Activated CD4-positive, alpha-beta memory T cell treated with anti-CD3 and anti-CD28 coated beads for 36 hours (primary cell): ENCODE data around the gene ST3GAL3. TPM values are rescaled to one million over a fixed set of nuclear protein-coding genes. Genes with fewer than 3 reads are reported as not detected.

ENCODE experiments used
- CTCF ChIA-PET: fragments of 350-600 bp; sonication (Branson Sonifier 250); formaldehyde crosslinking; loops from one replicate; lab custom pipeline; 2021; ENCODE audit warnings: antibody characterized with exemption, inconsistent platforms; lab: Charles Lee
- POLR2A ChIA-PET: fragments of 350-600 bp; sonication (Branson Sonifier 250); formaldehyde crosslinking; loops from one replicate; lab custom pipeline; 2021; ENCODE audit warnings: antibody characterized with exemption; lab: Charles Lee
- DNase-seq: peaks from one replicate; pipeline ENCODE4 v3.0.0-alpha.2; 2020
- H3K27ac Mint-ChIP-seq: one replicate; pipeline ENCODE4 v1.8.0; 2021; ENCODE audit warnings: mixed read lengths
- H3K27me3 Mint-ChIP-seq: one replicate; pipeline ENCODE4 v1.8.0; 2021; ENCODE audit warnings: mixed read lengths
- H3K36me3 Mint-ChIP-seq: one replicate; pipeline ENCODE4 v1.8.0; 2021; ENCODE audit warnings: mixed read lengths
- H3K4me1 Mint-ChIP-seq: one replicate; pipeline ENCODE4 v1.8.0; 2021; ENCODE audit warnings: low read depth, mixed read lengths
- H3K4me3 Mint-ChIP-seq: one replicate; pipeline ENCODE4 v1.8.0; 2021; ENCODE audit warnings: mild to moderate bottlenecking, mixed read lengths
- H3K9me3 Mint-ChIP-seq: one replicate; pipeline ENCODE4 v1.8.0; 2021; ENCODE audit warnings: mixed read lengths
- intact Hi-C: fragments of 100-400 bp; cut with micrococcal nuclease; formaldehyde crosslinking; loops from one replicate; pipeline ENCODE4 v1.15.1; 2023
- total RNA-seq, 2 experiments: library from RNA; stranded (reverse); gene quantifications; one replicate each; pipeline ENCODE4 v1.2.3, GENCODE V29; 2021

Gene ST3GAL3
- total RNA-seq, 2 experiments from 2014 or later = 14.7 to 16.0 TPM

DNA sequence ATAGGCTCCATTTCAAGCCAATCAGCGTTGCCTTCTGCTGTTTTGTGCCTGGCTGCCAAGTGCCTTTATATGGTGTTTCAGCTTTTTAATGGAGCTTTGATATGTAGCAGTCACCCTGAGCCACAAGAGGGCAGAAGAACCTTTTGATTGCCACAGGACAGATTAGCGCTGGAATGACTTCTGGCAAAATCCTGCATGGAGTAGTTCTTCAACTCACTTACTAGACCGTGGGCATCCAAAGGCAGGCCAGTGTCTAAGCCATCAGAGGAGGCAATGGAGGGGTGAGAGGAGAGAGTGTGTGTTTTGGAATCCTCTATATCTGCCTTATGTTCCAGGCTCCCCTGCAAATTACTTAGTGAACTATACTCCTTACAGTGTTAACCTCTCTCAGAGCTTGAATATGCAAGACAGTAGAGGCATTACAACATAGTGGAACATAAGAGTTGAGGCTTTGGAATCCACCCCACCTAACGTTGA, 56.2 kb downstream of the ST3GAL3 start:
- H3K27ac Mint-ChIP-seq = no peak overlapping the region
- POLR2A ChIA-PET = interaction anchor here (0.7 to 1.7 kb wide), 2 partner anchors 50 to 170 kb away, joined by 3 to 5 read pairs; partner anchors contain the start of gene ARTN
- no peak overlapping the region for H3K4me3 Mint-ChIP-seq
- intact Hi-C loops = loop anchor here (1.0 to 2.0 kb wide), 3 partner anchors 171 to 283 kb away; partner anchors contain the start of gene IPO13
- no peaks in the 10 kb centered on the region for H3K27me3 Mint-ChIP-seq
- H3K9me3 Mint-ChIP-seq = no peaks in the 10 kb centered on the region
- no peaks in the 10 kb centered on the region for H3K4me1 Mint-ChIP-seq
- CTCF ChIA-PET = interaction anchor here (0.7 to 9.3 kb wide), 41 partner anchors 9 to 537 kb away, joined by 3 to 312 read pairs (median 4); partner anchors contain the start of genes ARTN, ATP6V0B, IPO13 and KDM4A
- DNase-seq = peak; percentile 53
- no peaks in the 10 kb centered on the region for H3K36me3 Mint-ChIP-seq

DNA sequence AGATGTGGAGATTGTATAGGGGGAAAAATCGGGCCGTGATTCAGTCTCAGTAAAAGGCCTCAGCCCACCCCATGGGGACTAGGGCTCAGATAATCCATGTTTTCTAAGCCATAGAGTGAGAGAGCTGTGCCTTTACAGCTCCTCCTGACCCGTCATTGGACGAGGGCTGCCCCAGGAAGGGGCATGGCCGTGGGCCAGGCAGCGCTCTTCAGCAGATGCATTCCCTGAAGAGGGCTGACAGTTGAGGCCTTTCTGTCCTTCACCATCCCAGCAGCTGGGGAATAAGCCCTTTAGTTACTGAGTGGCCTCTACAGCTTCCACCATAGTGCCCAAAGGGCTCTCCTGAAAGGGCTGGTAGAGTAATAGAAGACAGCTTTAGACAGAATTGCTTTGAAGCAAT, 57.2 kb downstream of the ST3GAL3 start:
- H3K36me3 Mint-ChIP-seq = no peaks in the 10 kb centered on the region
- H3K27me3 Mint-ChIP-seq = no peaks in the 10 kb centered on the region
- no peak overlapping the region for H3K27ac Mint-ChIP-seq
- no peaks in the 10 kb centered on the region for H3K9me3 Mint-ChIP-seq
- intact Hi-C loops = no loop called here
- no peak overlapping the region for H3K4me3 Mint-ChIP-seq
- ChIA-PET POLR2A (interaction anchor here (1.3 kb wide), 1 partner anchor 171 kb away, joined by 3 read pairs; no protein-coding TSS in a partner anchor), CTCF (interaction anchor here (0.8 to 9.3 kb wide), 15 partner anchors 104 to 283 kb away, joined by 3 to 312 read pairs (median 12); partner anchors contain the start of genes ARTN, ATP6V0B and IPO13)
- DNase-seq = no peak
- peaks cover 5% of the 10 kb centered on the region for H3K4me1 Mint-ChIP-seq

DNA sequence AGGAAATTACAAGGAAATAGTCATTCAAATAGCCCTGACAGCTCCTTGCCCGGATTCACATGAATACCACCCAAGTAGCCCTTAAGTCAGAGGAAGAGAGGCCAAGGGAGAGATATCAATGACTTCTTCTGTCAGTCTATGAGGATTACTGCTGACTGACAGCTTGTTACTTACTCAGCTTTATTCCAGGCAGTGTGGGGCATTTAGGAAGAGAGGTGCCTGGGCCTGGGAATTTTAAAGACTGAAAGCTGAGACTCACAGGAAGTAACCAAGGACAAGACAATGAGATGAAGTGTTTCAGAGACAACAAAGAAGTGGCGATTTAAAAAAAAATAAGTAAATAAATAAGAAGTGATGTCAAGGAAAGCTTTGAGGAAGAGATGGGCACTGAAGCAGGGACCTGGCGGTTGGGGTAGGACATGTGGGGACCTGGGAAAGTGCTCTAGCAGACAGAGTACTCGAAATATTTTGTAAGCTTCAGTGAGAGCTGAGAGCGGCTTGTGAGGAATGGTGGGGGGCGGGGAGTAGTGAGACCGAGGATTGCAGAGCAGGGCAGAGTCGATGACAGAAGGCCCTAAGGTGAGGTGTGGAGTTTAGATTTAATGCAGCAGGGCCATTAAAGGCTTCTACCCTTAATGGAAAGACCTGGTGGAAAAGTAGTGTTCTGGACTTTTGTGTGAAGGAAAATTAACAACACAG, 58.9 kb downstream of the ST3GAL3 start:
- no peak for DNase-seq
- POLR2A ChIA-PET = no interaction called here
- H3K9me3 Mint-ChIP-seq = no peaks in the 10 kb centered on the region
- intact Hi-C loops = no loop called here
- no peaks in the 10 kb centered on the region for H3K27me3 Mint-ChIP-seq
- no peak overlapping the region for H3K27ac Mint-ChIP-seq
- CTCF ChIA-PET = interaction anchor here (0.7 to 9.3 kb wide), 2 partner anchors 170 to 207 kb away, joined by 3 to 312 read pairs; partner anchors contain the start of gene ARTN
- H3K4me1 Mint-ChIP-seq = peaks cover 5% of the 10 kb centered on the region
- no peaks in the 10 kb centered on the region for H3K36me3 Mint-ChIP-seq
- H3K4me3 Mint-ChIP-seq = no peak overlapping the region

DNA sequence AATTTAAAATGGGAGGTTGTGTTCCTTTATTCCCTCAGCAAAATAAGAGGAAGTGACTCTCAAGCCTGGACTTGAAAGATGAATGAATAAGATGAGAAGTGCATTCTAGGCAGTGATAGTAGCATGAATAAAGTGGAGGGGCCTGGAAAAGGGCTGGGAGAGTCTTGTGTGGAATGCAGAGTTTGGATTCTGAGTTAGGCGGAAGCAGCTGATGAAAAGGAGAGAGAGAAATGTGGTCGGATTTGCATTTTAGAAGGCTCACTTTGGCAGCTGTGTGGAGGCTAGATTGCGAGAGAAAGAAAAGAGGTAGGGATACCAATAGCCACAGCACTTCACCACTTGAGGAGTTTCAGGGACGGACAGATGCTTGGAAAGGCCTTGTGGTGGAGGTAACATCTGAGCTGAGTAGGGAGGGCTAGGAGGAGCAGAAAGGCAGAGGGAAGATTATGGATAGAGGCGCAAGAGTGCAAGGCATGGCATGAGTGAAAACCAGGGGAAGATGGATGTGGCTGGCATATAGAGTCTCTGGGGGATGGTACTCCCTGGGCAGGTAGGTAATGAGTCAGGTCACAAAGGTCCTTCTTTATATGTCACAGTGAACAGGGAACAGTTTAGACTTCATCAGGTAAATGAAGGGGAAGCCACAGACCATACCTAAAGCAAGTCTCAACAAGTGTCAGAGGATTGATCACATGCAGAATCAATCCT, 59.6 kb downstream of the ST3GAL3 start:
- H3K27me3 Mint-ChIP-seq = no peaks in the 10 kb centered on the region
- CTCF ChIA-PET = interaction anchor here (9.3 kb wide), 1 partner anchor 169 kb away, joined by 312 read pairs; the partner anchor contains the start of gene ARTN
- intact Hi-C loops = no loop called here
- H3K4me1 Mint-ChIP-seq = peaks cover 5% of the 10 kb centered on the region
- no peak overlapping the region for H3K27ac Mint-ChIP-seq
- H3K9me3 Mint-ChIP-seq = no peaks in the 10 kb centered on the region
- H3K4me3 Mint-ChIP-seq = no peak overlapping the region
- no peak for DNase-seq
- POLR2A ChIA-PET = no interaction called here
- H3K36me3 Mint-ChIP-seq = peaks cover 1% of the 10 kb centered on the region

DNA sequence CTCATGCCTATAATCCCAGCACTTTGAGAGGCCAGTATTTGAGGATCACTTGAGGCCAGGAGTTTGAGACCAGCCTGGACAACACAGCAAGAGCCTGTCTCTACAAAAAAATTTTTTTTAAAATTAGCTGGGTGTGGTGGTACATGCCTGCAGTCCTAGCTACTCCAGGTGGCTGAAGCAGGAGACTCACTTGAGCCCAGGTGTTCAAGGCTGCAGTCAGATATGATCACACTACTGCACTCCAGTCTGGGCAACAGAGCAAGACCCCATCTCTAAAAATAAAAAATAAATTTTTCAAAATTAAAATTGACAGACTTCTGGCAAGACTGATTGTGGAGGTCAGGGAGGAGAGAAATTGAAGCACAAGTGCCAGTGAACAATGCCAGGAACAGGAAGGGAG, 60.8 kb downstream of the ST3GAL3 start:
- intact Hi-C loops = no loop called here
- ChIA-PET POLR2A (no interaction called here), CTCF (interaction anchor here (9.3 kb wide), 1 partner anchor 168 kb away, joined by 312 read pairs; the partner anchor contains the start of gene ARTN)
- H3K9me3 Mint-ChIP-seq = no peaks in the 10 kb centered on the region
- H3K27ac Mint-ChIP-seq = no peak overlapping the region
- H3K27me3 Mint-ChIP-seq = no peaks in the 10 kb centered on the region
- H3K4me3 Mint-ChIP-seq = no peak overlapping the region
- peaks cover 5% of the 10 kb centered on the region for H3K4me1 Mint-ChIP-seq
- no peak for DNase-seq
- H3K36me3 Mint-ChIP-seq = peaks cover 4% of the 10 kb centered on the region

DNA sequence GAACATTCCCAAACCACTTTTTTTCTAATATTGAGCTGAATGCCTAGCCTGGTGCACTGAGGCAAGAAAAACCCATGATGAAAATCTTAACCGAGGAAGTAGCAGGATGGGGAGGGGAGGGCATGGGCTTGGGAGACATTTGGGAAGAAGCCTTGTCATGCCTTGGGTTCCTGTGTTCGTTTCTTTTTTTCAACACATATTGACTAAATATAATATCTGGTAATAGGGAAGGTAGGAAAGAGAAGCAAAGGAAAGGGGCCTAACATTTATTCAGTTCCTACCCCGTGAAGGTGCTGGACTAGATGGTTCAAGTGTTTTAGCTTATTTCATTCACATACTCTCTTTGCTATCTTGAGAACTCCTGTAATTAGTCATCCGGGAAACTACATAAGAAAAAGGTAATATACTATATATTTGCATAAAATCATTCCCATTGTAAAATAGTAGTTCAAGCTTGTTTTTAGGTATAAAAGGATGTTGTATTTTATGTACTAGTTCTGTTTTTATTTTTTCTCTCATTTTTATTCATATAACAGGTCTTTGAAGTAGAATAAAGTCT, 62.1 kb downstream of the ST3GAL3 start:
- peaks cover 5% of the 10 kb centered on the region for H3K4me1 Mint-ChIP-seq
- H3K36me3 Mint-ChIP-seq = peaks cover 7% of the 10 kb centered on the region
- DNase-seq = no peak
- no peaks in the 10 kb centered on the region for H3K27me3 Mint-ChIP-seq
- no peak overlapping the region for H3K27ac Mint-ChIP-seq
- intact Hi-C loops = no loop called here
- H3K4me3 Mint-ChIP-seq = no peak overlapping the region
- H3K9me3 Mint-ChIP-seq = no peaks in the 10 kb centered on the region
- ChIA-PET POLR2A (no interaction called here), CTCF (interaction anchor here (0.8 to 9.3 kb wide), 2 partner anchors 160 to 166 kb away, joined by 3 to 312 read pairs; partner anchors contain the start of gene ARTN)

DNA sequence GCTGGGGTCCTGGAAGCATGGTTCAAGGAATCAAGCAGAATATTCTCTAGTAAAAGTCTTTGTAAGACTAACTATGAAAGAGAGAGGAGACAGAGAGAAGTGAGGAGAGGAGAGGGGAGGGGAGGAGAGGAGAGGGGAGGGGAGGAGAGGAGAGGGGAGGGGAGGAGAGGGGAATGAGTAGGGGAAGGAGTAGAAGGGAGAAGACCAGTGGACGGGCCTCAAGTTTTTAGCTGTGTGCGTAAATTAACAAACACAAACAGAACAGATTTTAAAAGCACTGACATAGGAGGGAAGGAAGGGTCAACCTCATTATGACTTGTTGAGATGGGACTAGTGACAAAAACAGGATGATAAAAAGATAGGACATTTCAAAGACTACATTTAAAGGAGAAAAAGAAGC, 62.8 kb downstream of the ST3GAL3 start:
- intact Hi-C loops = no loop called here
- Mint-ChIP-seq H3K4me3 (no peak overlapping the region), H3K4me1 (peaks cover 5% of the 10 kb centered on the region), H3K9me3 (no peaks in the 10 kb centered on the region), H3K27me3 (no peaks in the 10 kb centered on the region), H3K36me3 (peaks cover 7% of the 10 kb centered on the region), H3K27ac (no peak overlapping the region)
- POLR2A ChIA-PET = no interaction called here
- CTCF ChIA-PET = interaction anchor here (0.8 to 9.3 kb wide), 2 partner anchors 159 to 166 kb away, joined by 3 to 312 read pairs; partner anchors contain the start of gene ARTN
- DNase-seq = no peak

DNA sequence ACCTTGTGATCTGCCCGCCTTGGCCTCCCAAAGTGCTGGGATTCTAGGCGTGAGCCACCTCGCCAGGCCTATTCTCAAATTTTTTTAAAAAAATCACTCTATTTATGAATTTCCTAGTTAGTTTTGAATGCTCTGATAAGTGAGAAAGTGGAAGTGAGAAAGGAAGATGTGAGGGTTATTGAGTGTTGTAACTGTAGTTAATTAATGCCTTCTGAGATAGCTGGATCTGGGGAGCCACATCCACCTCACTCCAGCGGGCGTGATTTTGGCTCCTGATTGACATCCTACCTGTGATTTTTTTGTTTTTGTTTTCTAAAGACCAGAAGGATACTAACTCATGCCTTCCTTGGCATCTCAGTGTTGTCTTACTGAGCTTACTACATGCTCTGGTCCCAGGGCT, 65.6 kb downstream of the ST3GAL3 start:
- Mint-ChIP-seq H3K27me3 (no peaks in the 10 kb centered on the region), H3K27ac (no peak overlapping the region), H3K4me3 (no peak overlapping the region), H3K9me3 (peaks cover 8% of the 10 kb centered on the region), H3K36me3 (peaks cover 20% of the 10 kb centered on the region), H3K4me1 (peaks cover 5% of the 10 kb centered on the region)
- POLR2A ChIA-PET = no interaction called here
- intact Hi-C loops = no loop called here
- DNase-seq = no peak
- CTCF ChIA-PET = interaction anchor here (1.5 to 2.0 kb wide), 2 partner anchors 10 to 162 kb away, joined by 6 to 7 read pairs; no protein-coding TSS in a partner anchor

DNA sequence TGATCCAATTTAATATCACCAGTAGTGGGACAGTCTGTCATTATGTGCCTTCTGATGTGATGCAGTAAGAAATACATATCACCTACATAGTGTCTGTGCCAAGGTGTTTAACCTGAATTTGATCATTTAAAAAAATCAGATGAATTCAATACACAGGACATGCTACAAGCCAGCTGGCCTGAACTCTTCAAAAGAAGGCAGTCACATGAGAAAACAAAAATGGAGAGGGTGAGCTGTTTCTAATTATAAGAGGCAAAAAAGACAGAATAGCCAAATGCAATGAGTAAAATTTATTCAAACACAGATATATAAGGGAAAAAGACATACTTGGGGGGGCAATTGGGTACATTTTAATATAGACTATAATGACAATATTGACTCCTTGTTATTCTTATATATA, 66.5 kb downstream of the ST3GAL3 start:
- DNase-seq = no peak
- intact Hi-C loops = no loop called here
- Mint-ChIP-seq H3K27ac (no peak overlapping the region), H3K36me3 (peaks cover 23% of the 10 kb centered on the region), H3K27me3 (no peaks in the 10 kb centered on the region), H3K4me1 (peaks cover 5% of the 10 kb centered on the region), H3K9me3 (peaks cover 10% of the 10 kb centered on the region), H3K4me3 (no peak overlapping the region)
- CTCF ChIA-PET = interaction anchor here (1.5 to 2.0 kb wide), 2 partner anchors 11 to 161 kb away, joined by 6 to 7 read pairs; no protein-coding TSS in a partner anchor
- POLR2A ChIA-PET = no interaction called here

DNA sequence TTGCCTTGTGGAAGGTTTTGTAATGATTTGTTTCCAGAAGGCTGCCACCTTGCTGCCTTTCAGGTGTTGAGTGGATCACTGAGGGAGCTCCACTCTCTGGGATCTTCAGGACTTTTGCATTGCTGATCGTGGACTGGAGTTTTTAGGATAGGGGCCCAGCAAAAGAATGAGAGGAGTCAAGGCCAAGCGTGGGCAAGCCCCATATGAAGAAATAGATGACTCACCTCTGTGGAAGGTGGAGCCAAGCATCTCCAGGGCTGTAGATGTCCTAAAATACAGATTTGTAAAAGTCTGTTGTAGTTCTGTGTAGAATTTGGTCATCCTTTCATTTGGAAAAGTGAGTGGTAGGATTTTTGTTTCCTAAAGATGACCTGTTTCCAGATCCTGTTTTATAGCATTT, 67.0 kb downstream of the ST3GAL3 start:
- Mint-ChIP-seq H3K9me3 (peaks cover 15% of the 10 kb centered on the region), H3K4me1 (peaks cover 3% of the 10 kb centered on the region), H3K27me3 (no peaks in the 10 kb centered on the region), H3K36me3 (peaks cover 27% of the 10 kb centered on the region), H3K4me3 (no peak overlapping the region), H3K27ac (no peak overlapping the region)
- DNase-seq = no peak
- intact Hi-C loops = no loop called here
- POLR2A ChIA-PET = no interaction called here
- CTCF ChIA-PET = interaction anchor here (1.5 kb wide), 1 partner anchor 161 kb away, joined by 6 read pairs; no protein-coding TSS in a partner anchor

DNA sequence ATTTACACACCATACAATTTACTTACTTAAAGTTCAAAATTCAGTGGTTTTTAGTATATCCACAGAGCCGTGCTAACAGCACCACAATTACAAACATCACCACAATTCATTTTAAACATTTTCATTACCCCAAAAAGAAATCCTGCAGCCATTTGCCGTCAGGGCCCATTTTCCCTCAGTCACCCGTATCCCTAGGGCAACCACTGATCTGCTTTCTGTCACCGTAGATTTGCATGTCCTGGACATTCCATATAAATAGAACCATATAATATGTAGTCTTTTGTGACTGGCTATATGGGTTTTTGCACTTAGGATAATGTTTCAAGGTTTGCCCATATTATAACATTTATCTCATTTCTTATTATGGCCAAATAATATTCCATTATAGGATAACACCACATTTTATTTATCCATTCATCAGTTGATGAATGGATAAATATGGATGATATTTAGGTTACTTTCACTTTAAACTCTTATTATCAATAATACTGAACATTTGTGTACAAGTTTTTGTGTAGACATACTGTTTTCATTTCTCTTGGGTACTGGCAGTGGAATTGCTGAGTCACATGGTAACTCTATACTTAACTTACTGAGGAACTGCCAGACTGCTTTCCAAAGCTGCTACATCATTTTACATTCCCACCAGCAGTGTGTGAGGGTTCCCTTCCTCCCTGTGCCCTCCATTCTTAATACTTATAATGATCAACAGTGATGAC, 68.9 kb downstream of the ST3GAL3 start:
- ChIA-PET POLR2A (no interaction called here), CTCF (no interaction called here)
- Mint-ChIP-seq H3K9me3 (peaks cover 27% of the 10 kb centered on the region), H3K27ac (no peak overlapping the region), H3K36me3 (peaks cover 40% of the 10 kb centered on the region), H3K27me3 (no peaks in the 10 kb centered on the region), H3K4me1 (peaks cover 7% of the 10 kb centered on the region), H3K4me3 (no peak overlapping the region)
- no peak for DNase-seq
- intact Hi-C loops = no loop called here
